Aorta (tissue), 5 donors: Measurements from ENCODE around the gene RALGPS2. TPM values are rescaled to one million over a fixed set of nuclear protein-coding genes. Genes with fewer than 3 reads are reported as not detected.

Source experiments
- ATAC-seq: fragments of 200-7000 bp; cut with Tn5 transposase; one replicate; pipeline ENCODE4 v1.9.1; 2022; ENCODE audit warnings: moderate library complexity; ENCODE audit not compliant: low FRiP score
- DNase-seq, 2 donors: peaks; one replicate each; pipeline ENCODE4 v3.0.0-alpha.2; 2020
- H3K27ac ChIP-seq, 2 donors: one replicate each; pipeline ENCODE4 v1.5.1; 2013; ENCODE audit warnings: low read length in 2 of 2, mild to moderate bottlenecking in 2 of 2, moderate library complexity in 2 of 2, control low read depth in 1 of 2, inconsistent platforms in 1 of 2, low read depth in 1 of 2
- H3K27me3 ChIP-seq, 2 donors: one replicate each; pipeline ENCODE4 v1.6.1; 2013; ENCODE audit warnings: control low read depth in 1 of 2, low read length in 1 of 2, mild to moderate bottlenecking in 1 of 2, moderate library complexity in 1 of 2; ENCODE audit not compliant: insufficient read depth in 2 of 2, control insufficient read depth in 1 of 2
- H3K36me3 ChIP-seq, 2 donors: one replicate each; pipeline ENCODE4 v1.6.1; 2013; ENCODE audit warnings: control low read depth in 1 of 2, low read length in 1 of 2, mild to moderate bottlenecking in 1 of 2; ENCODE audit not compliant: insufficient read depth in 2 of 2, control insufficient read depth in 1 of 2
- H3K4me1 ChIP-seq, 2 donors: one replicate each; pipeline ENCODE4 v1.6.1; 2013; ENCODE audit warnings: low read length in 2 of 2, control low read depth in 1 of 2, mild to moderate bottlenecking in 1 of 2, moderate library complexity in 1 of 2; ENCODE audit not compliant: insufficient read depth in 2 of 2, control insufficient read depth in 1 of 2
- H3K4me3 ChIP-seq, 2 donors: one replicate each; pipeline ENCODE4 v1.5.1; 2013; ENCODE audit warnings: low read length in 2 of 2, control low read depth in 1 of 2, mild to moderate bottlenecking in 1 of 2
- H3K9me3 ChIP-seq: one replicate; pipeline ENCODE4 v1.6.1; 2013; ENCODE audit warnings: mild to moderate bottlenecking, low read length; ENCODE audit not compliant: control insufficient read depth
- WGBS, 2 donors: extraction: QIAGEN DNeasy Blood & Tissue Kit; methylation state at CpG; one replicate each; pipeline ENCODE4 v1.1.7; 2013; 5-methylcytosine and 5-hydroxymethylcytosine counted together
- intact Hi-C, 2 donors: fragments of 100-400 bp; cut with DNase I; formaldehyde crosslinking; loops; one replicate each; pipeline versions ENCODE4 v1.14.2 to v1.15.0; 2022
- polyA plus RNA-seq, 2 donors: library from polyadenylated mRNA; stranded (reverse); fragments of 200-250 nt; gene quantifications; one replicate each; pipeline ENCODE4 v1.2.3, GENCODE V29; 2013
- total RNA-seq, 2 donors: library from RNA; stranded (reverse); fragmentation: NEBNext Ultra II Directional; extraction: Animal tissue kit (Norgen Biotek cat#: 25700); gene quantifications; one replicate each; pipeline ENCODE4 v1.2.1, GENCODE V29; 2021
- donor health status: healthy with polysubstance abuse.
- donor health status: Bipolar disorder and iron deficiency.
- donor health status: DM: no; HTN: no; CAD: no.
- donor health status: DM: no; HTN: no; CAD: no.
- donor health status: DM: yes; HTN: yes; CAD: no.

The RALGPS2 gene
- total and polyA plus RNA-seq, 4 donors, result 0.18 to 14.1 (median 4.8) TPM

GRCh38 chr1:178898401-178898800, 173.4 kb downstream of the RALGPS2 start:
- intact Hi-C loops, result no loop called here
- no peaks in the 10 kb centered on the region for H3K36me3 ChIP-seq
- no peaks in the 10 kb centered on the region for H3K4me1 ChIP-seq
- no peaks in the 10 kb centered on the region for H3K27me3 ChIP-seq
- WGBS, 2 donors, result 97 to 100% methylated on average over 1 of the region's 1 CpG
- H3K4me3 ChIP-seq, result no peak overlapping the region
- no peak for DNase-seq
- no peak for ATAC-seq
- no peaks in the 10 kb centered on the region for H3K9me3 ChIP-seq
- H3K27ac ChIP-seq, result no peak overlapping the region

GRCh38 chr1:178899402-178899801, 174.4 kb downstream of the RALGPS2 start:
- WGBS, 2 donors, result 97 to 100% methylated on average over 2 of the region's 2 CpGs
- ATAC-seq, result no peak

GRCh38 chr1:178901482-178902125, 176.6 kb downstream of the RALGPS2 start:
- intact Hi-C loops, result no loop called here
- H3K4me1 ChIP-seq, result no peaks in the 10 kb centered on the region
- no peak for DNase-seq
- ATAC-seq, result no peak
- no peak overlapping the region for H3K27ac ChIP-seq
- no peaks in the 10 kb centered on the region for H3K27me3 ChIP-seq
- no peaks in the 10 kb centered on the region for H3K36me3 ChIP-seq
- H3K9me3 ChIP-seq, result no peaks in the 10 kb centered on the region
- H3K4me3 ChIP-seq, result no peak overlapping the region
- WGBS, 2 donors, result 99 to 100% methylated on average over 1 of the region's 1 CpG

More at GRCh38 chr1:178899402-178899801, 174.4 kb downstream of the RALGPS2 start:
- no peaks in the 10 kb centered on the region for H3K4me1 ChIP-seq
- no peaks in the 10 kb centered on the region for H3K9me3 ChIP-seq
- no peak for DNase-seq
- no peak overlapping the region for H3K4me3 ChIP-seq
- H3K27ac ChIP-seq, result no peak overlapping the region
- H3K27me3 ChIP-seq, result no peaks in the 10 kb centered on the region
- no peaks in the 10 kb centered on the region for H3K36me3 ChIP-seq
- intact Hi-C loops, result no loop called here

- Histone ChIP-seq H3K36me3 (no peaks in the 10 kb centered on the region), H3K27me3 (no peaks in the 10 kb centered on the region), H3K27ac (no peak overlapping the region), H3K4me3 (no peak overlapping the region), H3K9me3 (no peaks in the 10 kb centered on the region), H3K4me1 (peaks cover 0 to 2% of the 10 kb centered on the region in 2 donors)
- intact Hi-C loops, result no loop called here
- ATAC-seq, result no peak
- WGBS, 2 donors, result 37 to 42% methylated on average over 1 of the region's 1 CpG
- no peak for DNase-seq
These were observed 183.3 kb downstream of the RALGPS2 start for GRCh38 chr1:178908358-178908757.

- ATAC-seq (no peak), DNase-seq (no peak)
- H3K4me1 ChIP-seq, result peaks cover 0 to 2% of the 10 kb centered on the region in 2 donors
- no peaks in the 10 kb centered on the region for H3K9me3 ChIP-seq
- H3K27ac ChIP-seq, result no peak overlapping the region
- no peaks in the 10 kb centered on the region for H3K36me3 ChIP-seq
- H3K4me3 ChIP-seq, result no peak overlapping the region
- WGBS, 2 donors, result 92% methylated on average over 1 of the region's 1 CpG
- intact Hi-C loops, result no loop called here
- H3K27me3 ChIP-seq, result no peaks in the 10 kb centered on the region
These were observed 185.0 kb downstream of the RALGPS2 start for GRCh38 chr1:178910023-178910422.

GRCh38 chr1:178912597-178912996, 187.6 kb downstream of the RALGPS2 start:
- H3K36me3 ChIP-seq, result no peaks in the 10 kb centered on the region
- intact Hi-C loops, result no loop called here
- no peak overlapping the region for H3K27ac ChIP-seq
- H3K4me3 ChIP-seq, result no peak overlapping the region
- peaks cover 0 to 2% of the 10 kb centered on the region in 2 donors for H3K4me1 ChIP-seq
- DNase-seq, result no peak
- WGBS, 2 donors, result 96 to 100% methylated on average over 2 of the region's 2 CpGs
- H3K27me3 ChIP-seq, result no peaks in the 10 kb centered on the region
- H3K9me3 ChIP-seq, result no peaks in the 10 kb centered on the region
- ATAC-seq, result no peak

GRCh38 chr1:178916448-178917174, 191.6 kb downstream of the RALGPS2 start:
- Histone ChIP-seq H3K9me3 (no peaks in the 10 kb centered on the region), H3K27me3 (no peaks in the 10 kb centered on the region), H3K4me3 (no peak overlapping the region), H3K36me3 (no peaks in the 10 kb centered on the region), H3K27ac (no peak overlapping the region), H3K4me1 (no peaks in the 10 kb centered on the region)
- no peak for ATAC-seq
- intact Hi-C loops, result no loop called here
- DNase-seq, result no peak
- 82 to 86% methylated on average over 5 of the region's 5 CpGs for WGBS, 2 donors

- intact Hi-C loops, result no loop called here
- ATAC-seq (no peak), DNase-seq (no peak)
- Histone ChIP-seq H3K27me3 (no peaks in the 10 kb centered on the region), H3K9me3 (no peaks in the 10 kb centered on the region), H3K4me1 (no peaks in the 10 kb centered on the region), H3K4me3 (no peak overlapping the region), H3K27ac (no peak overlapping the region), H3K36me3 (no peaks in the 10 kb centered on the region)
- 91 to 93% methylated on average over 6 of the region's 6 CpGs for WGBS, 2 donors
These were observed 193.3 kb downstream of the RALGPS2 start for GRCh38 chr1:178918308-178918707.

GRCh38 chr1:178918955-178919354, 193.9 kb downstream of the RALGPS2 start:
- DNase-seq, result no peak
- Histone ChIP-seq H3K4me3 (no peak overlapping the region), H3K27ac (no peak overlapping the region), H3K9me3 (no peaks in the 10 kb centered on the region), H3K27me3 (no peaks in the 10 kb centered on the region), H3K36me3 (no peaks in the 10 kb centered on the region), H3K4me1 (no peaks in the 10 kb centered on the region)
- 69 to 74% methylated on average over 2 of the region's 2 CpGs for WGBS, 2 donors
- intact Hi-C loops, result no loop called here
- no peak for ATAC-seq
